Heart left ventricle (tissue), 13 donors: Measurements from ENCODE around the gene FOSL2.

Source experiments
- CTCF ChIP-seq, 12 donors: fragments of 200-600 bp; sonication (generic) in 4 of 12; IDR thresholded peaks; one replicate each; pipeline versions ENCODE4 v1.5.0 to v1.8.0; 2018 to 2022; ENCODE audit warnings: antibody characterized with exemption in 12 of 12, mild to moderate bottlenecking in 5 of 12
- POLR2A ChIP-seq, 2 donors: fragments of 450-650 bp; IDR thresholded peaks; one replicate each; pipeline ENCODE4 v1.6.1; 2017; ENCODE audit warnings: antibody characterized with exemption in 2 of 2, mild to moderate bottlenecking in 2 of 2, moderate library complexity in 2 of 2
- donor health status: ischemic (EF 13 %, LVEDD 7.1; RV severe dilation, severe dysfunction).
- donor health status: DM: no; HTN: yes; CAD: no.
- donor health status: DM: no; HTN: no; CAD: no.
- donor health status: ischemic (EF 25% LVEDD 6.9; RV normal size, moderate dysfunction).
- donor health status: ischemic (EF 25% LVEDD 5.7; RV mildly dilated, moderate dysfunction).
- donor health status: ischemic (EF 35%, LVEDD 5.7; RV mildly dilated, moderate dysfunction).
- donor health status: nonischemic (EF 11% LVEDD 7.7; RV severe dilation, severe dysfunction).
- donor health status: DM: yes; HTN: yes; CAD: no.
- donor health status: PGD.
- donor health status: ischemic (EF 29% LVEDD 5.4; RV normal size, mild dysfunction).
- donor health status: nonischemic (EF 23%, LVEDD 6.1; RV moderate dilation, normal function).

GRCh38 chr2:28354920-28355520 lies 37.6 kb upstream of the FOSL2 start:
- TF ChIP-seq POLR2A (IDR thresholded peaks at IDR 0.05) (no peak), CTCF (IDR thresholded peaks at IDR 0.05) (no peak)
